IMR-90 (cell line): ENCODE data around the gene TRAF3.

Source experiments
- CHD1 ChIP-seq: IDR thresholded peaks from 2 replicates; pipeline ENCODE4 v1.6.1; 2012; ENCODE audit warnings: low read depth, low read length, improper control_type of control experiment
- CTCF ChIP-seq: conservative IDR thresholded peaks from 2 replicates; pipeline ENCODE4 v1.5.1; 2012; ENCODE audit warnings: mild to moderate bottlenecking, low read depth, low read length, improper control_type of control experiment
- NFE2L2 ChIP-seq: fragments of 150-350 bp; IDR thresholded peaks from 2 replicates; pipeline ENCODE4 v1.6.1; 2016; ENCODE audit warnings: low read depth, mild to moderate bottlenecking, low read length
- POLR2A ChIP-seq: IDR thresholded peaks from 2 replicates; pipeline ENCODE4 v1.6.1; 2012; ENCODE audit warnings: mild to moderate bottlenecking, low read depth, low read length
- RAD21 ChIP-seq: IDR thresholded peaks from 2 replicates; pipeline ENCODE4 v1.6.1; 2012; ENCODE audit warnings: low read length, improper control_type of control experiment
- USF2 ChIP-seq: fragments of 150-350 bp; IDR thresholded peaks from 2 replicates; pipeline ENCODE4 v1.6.1; 2017; ENCODE audit warnings: mild to moderate bottlenecking, antibody characterized with exemption, low read length, low read depth

- TF ChIP-seq CHD1, result no peak
- TF ChIP-seq CTCF, result no peak
- TF ChIP-seq RAD21, result no peak
- no peak for TF ChIP-seq POLR2A
- TF ChIP-seq NFE2L2, result no peak
- TF ChIP-seq USF2, result no peak
These were observed 114.3 kb downstream of the TRAF3 start for GRCh38 chr14:102891556-102891955.
